ENCODE results near the gene KRTAP11-1. TPM values are rescaled to one million over a fixed set of nuclear protein-coding genes. Genes with fewer than 3 reads are reported as not detected.

KRTAP11-1 gene
- total RNA-seq, 1 experiment from 2014 or later = not detected

DNA sequence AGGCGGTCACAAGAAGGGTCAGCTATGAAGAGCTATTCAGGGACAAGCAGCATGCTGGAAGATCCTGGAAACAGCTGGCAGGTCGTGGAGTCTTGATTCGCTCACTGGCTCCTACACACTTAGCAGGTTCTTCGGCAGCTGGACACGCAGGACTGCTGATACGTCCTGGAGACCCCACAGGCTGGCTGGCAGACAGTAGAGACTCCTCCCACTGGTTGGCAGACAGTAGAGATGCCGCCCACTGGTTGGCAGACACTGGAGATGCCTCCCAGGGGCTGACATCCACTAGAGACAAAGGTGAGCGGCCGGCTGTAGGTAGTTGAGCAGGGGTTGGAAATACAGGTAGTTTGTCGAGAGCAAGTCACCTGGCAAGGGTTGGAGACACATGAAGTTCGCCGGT, 466 bp downstream of the KRTAP11-1 start:
- BruUV-seq (replicated peaks) = no TSS peak
- Histone ChIP-seq H3K27ac (ENCODE audit: low read depth, low read length, poor library complexity, severe bottlenecking) (no peak overlapping the region), H3K27me3 (replicated peaks; ENCODE audit: insufficient read depth, low read depth, low read length, poor library complexity) (no peaks in the 10 kb centered on the region), H3K4me3 (ENCODE audit: low read depth, low read length, poor library complexity, severe bottlenecking) (no peak overlapping the region), H3K36me3 (ENCODE audit: insufficient read depth, low read length, poor library complexity, severe bottlenecking) (no peaks in the 10 kb centered on the region), H3K9me3 (ENCODE audit: low read depth, low read length, poor library complexity, severe bottlenecking) (no peaks in the 10 kb centered on the region), H3K4me1 (ENCODE audit: insufficient read depth, low read length, poor library complexity, severe bottlenecking) (no peaks in the 10 kb centered on the region)
- DNase-seq (ENCODE audit: low spot score) = no peak
- POLR2A ChIA-PET (ENCODE audit: low non-redundant PET) = no interaction called here
- CTCF ChIA-PET = no interaction called here
- intact Hi-C loops (cut with micrococcal nuclease; ENCODE audit: unreplicated experiment) = no loop called here
- no peak for TF ChIP-seq EZH2 (IDR thresholded peaks at IDR 0.05; ENCODE audit: borderline replicate concordance, low read depth, low read length, poor library complexity, severe bottlenecking)
- TF ChIP-seq, protein P1, sequence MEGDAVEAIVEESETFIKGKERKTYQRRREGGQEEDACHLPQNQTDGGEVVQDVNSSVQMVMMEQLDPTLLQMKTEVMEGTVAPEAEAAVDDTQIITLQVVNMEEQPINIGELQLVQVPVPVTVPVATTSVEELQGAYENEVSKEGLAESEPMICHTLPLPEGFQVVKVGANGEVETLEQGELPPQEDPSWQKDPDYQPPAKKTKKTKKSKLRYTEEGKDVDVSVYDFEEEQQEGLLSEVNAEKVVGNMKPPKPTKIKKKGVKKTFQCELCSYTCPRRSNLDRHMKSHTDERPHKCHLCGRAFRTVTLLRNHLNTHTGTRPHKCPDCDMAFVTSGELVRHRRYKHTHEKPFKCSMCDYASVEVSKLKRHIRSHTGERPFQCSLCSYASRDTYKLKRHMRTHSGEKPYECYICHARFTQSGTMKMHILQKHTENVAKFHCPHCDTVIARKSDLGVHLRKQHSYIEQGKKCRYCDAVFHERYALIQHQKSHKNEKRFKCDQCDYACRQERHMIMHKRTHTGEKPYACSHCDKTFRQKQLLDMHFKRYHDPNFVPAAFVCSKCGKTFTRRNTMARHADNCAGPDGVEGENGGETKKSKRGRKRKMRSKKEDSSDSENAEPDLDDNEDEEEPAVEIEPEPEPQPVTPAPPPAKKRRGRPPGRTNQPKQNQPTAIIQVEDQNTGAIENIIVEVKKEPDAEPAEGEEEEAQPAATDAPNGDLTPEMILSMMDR (conservative IDR thresholded peaks at IDR 0.05; ENCODE audit: low read depth, low read length) = no peak

DNA sequence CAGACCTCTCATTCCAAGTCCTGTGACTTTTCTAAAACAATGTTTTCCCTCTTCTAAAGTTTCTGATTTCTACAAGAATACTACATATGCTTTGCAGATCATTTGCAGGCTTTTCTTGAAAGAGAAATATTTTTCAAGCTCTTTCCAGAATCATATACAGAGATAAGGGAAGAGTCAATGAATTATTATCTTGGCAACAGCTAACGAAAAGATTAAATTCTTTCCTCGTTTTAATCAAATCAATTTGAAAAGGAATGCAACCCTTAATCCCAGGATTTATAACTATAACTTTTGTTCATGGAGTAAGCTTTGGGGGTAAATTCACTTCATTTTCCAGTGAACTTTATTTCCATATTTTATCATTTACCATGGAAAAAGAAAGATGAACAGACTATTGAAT, 6.9 kb downstream of the KRTAP11-1 start:
- Histone ChIP-seq H3K27ac (ENCODE audit: low read depth, low read length, poor library complexity, severe bottlenecking) (no peak overlapping the region), H3K9me3 (ENCODE audit: low read depth, low read length, poor library complexity, severe bottlenecking) (no peaks in the 10 kb centered on the region), H3K4me1 (ENCODE audit: insufficient read depth, low read length, poor library complexity, severe bottlenecking) (no peaks in the 10 kb centered on the region), H3K27me3 (replicated peaks; ENCODE audit: insufficient read depth, low read depth, low read length, poor library complexity) (no peaks in the 10 kb centered on the region), H3K4me3 (ENCODE audit: low read depth, low read length, poor library complexity, severe bottlenecking) (no peak overlapping the region), H3K36me3 (ENCODE audit: insufficient read depth, low read length, poor library complexity, severe bottlenecking) (no peaks in the 10 kb centered on the region)
- ChIA-PET CTCF (no interaction called here), POLR2A (ENCODE audit: low non-redundant PET) (no interaction called here)
- DNase-seq (ENCODE audit: low spot score) = no peak
- TF ChIP-seq, protein P1 (conservative IDR thresholded peaks at IDR 0.05; ENCODE audit: low read depth, low read length) = no peak
- TF ChIP-seq EZH2 (IDR thresholded peaks at IDR 0.05; ENCODE audit: borderline replicate concordance, low read depth, low read length, poor library complexity, severe bottlenecking) = no peak
- intact Hi-C loops (cut with micrococcal nuclease; ENCODE audit: unreplicated experiment) = no loop called here
- no TSS peak for BruUV-seq (replicated peaks)

DNA sequence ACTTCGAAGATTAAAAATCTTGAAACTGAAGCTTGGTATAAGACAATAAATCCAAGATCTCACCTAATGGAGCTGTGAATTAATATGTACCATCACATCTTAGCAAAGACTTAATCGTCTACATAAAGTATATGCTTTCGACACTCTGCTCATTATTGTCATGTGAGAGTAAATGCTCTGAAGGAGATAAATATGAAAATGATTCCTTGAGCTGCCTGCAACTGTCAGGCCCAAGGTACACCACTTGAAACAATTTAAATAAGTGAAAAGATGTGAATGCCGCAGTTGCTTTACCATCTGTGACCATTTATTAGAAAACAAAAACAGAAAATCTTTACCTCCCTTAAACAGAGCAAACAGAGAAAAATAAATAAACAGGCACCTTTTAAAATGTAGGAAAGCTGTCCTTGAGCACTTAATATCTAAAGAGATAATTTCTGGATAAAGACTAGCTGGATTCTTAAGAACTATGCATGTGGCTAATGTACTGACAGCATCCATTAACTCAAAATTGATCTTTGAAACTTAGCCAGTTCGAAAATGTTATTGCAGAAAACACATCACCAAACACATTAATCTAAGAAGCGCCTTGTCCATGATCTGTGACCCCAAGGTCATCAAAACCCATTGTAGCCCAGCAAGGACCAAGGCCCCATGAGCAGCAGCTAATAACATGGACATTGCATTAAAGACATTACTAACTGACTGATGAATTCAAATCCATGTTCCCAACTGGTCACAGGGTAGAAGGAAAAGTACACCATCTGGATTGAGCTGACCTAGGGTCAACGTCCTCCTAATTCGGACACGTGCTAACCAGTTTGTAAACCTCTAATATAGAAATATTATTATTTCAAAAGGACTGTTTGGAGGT, 33.5 kb downstream of the KRTAP11-1 start:
- no peaks in the 10 kb centered on the region for H3K36me3 ChIP-seq (ENCODE audit: insufficient read depth, low read length, poor library complexity, severe bottlenecking)
- POLR2A ChIA-PET (ENCODE audit: low non-redundant PET) = no interaction called here
- peaks cover 9% of the 10 kb centered on the region for H3K9me3 ChIP-seq (ENCODE audit: low read depth, low read length, poor library complexity, severe bottlenecking)
- H3K4me3 ChIP-seq (ENCODE audit: low read depth, low read length, poor library complexity, severe bottlenecking) = no peak overlapping the region
- H3K4me1 ChIP-seq (ENCODE audit: insufficient read depth, low read length, poor library complexity, severe bottlenecking) = no peaks in the 10 kb centered on the region
- no peak overlapping the region for H3K27ac ChIP-seq (ENCODE audit: low read depth, low read length, poor library complexity, severe bottlenecking)
- H3K27me3 ChIP-seq (replicated peaks; ENCODE audit: insufficient read depth, low read depth, low read length, poor library complexity) = peaks cover 12% of the 10 kb centered on the region
- DNase-seq (ENCODE audit: low spot score) = no peak
- intact Hi-C loops (cut with micrococcal nuclease; ENCODE audit: unreplicated experiment) = no loop called here
- TF ChIP-seq, protein P1 (conservative IDR thresholded peaks at IDR 0.05; ENCODE audit: low read depth, low read length) = no peak
- TF ChIP-seq EZH2 (IDR thresholded peaks at IDR 0.05; ENCODE audit: borderline replicate concordance, low read depth, low read length, poor library complexity, severe bottlenecking) = no peak
- no TSS peak for BruUV-seq (replicated peaks)
- CTCF ChIA-PET = no interaction called here

Measured in A673 (cell line).